Keratinocyte (primary cell): ENCODE results near the gene HECA. TPM values are rescaled to one million over a fixed set of nuclear protein-coding genes. Genes with fewer than 3 reads are reported as not detected.
A peak's percentile ranks its signal among the peaks of the same experiment; 100 is the strongest.

Source experiments
- DNase-seq: peaks from one replicate; pipeline ENCODE4 v3.0.0-alpha.2; 2011; ENCODE audit warnings: low read depth, missing footprints, low spot score
- FAIRE-seq: peaks from 2 replicates; lab custom pipeline; 2011; peaks lifted over from hg19 to GRCh38; lab: Jason Lieb, UNC
- H2AFZ ChIP-seq: 2 replicates; pipeline ENCODE4 v1.6.0; 2012; ENCODE audit warnings: low read length, control low read depth, inconsistent platforms; ENCODE audit not compliant: control insufficient read depth
- H3K27ac ChIP-seq: 2 replicates; pipeline ENCODE4 v1.5.1; 2011; ENCODE audit warnings: low read length; ENCODE audit not compliant: control insufficient read depth, insufficient read depth
- H3K27me3 ChIP-seq: 3 replicates; pipeline ENCODE4 v1.6.0; 2011; ENCODE audit warnings: low read length; ENCODE audit not compliant: control insufficient read depth, insufficient read depth; ENCODE audit errors: extremely low read depth
- H3K36me3 ChIP-seq, 2 experiments: 2 replicates in 1 of 2; 3 replicates in 1 of 2; pipeline ENCODE4 v1.5.1; 2011; ENCODE audit warnings: low read length in 2 of 2, mild to moderate bottlenecking in 1 of 2; ENCODE audit not compliant: control insufficient read depth in 2 of 2, insufficient read depth in 2 of 2; ENCODE audit errors: extremely low read depth in 1 of 2
- H3K4me1 ChIP-seq: 3 replicates; pipeline ENCODE4 v1.5.1; 2011; ENCODE audit warnings: low read length; ENCODE audit not compliant: control insufficient read depth, insufficient read depth; ENCODE audit errors: extremely low read depth
- H3K4me2 ChIP-seq: 3 replicates; pipeline ENCODE4 v1.6.0; 2011; ENCODE audit warnings: low read depth, low read length; ENCODE audit not compliant: control insufficient read depth, insufficient read depth; ENCODE audit errors: extremely low read depth
- H3K4me3 ChIP-seq, 3 experiments: fragments of 200-600 bp in 1 of 3; sonication (generic) in 1 of 3; 2 replicates in 2 of 3; 3 replicates in 1 of 3; pipeline ENCODE4 v1.5.1; 2011 to 2016; ENCODE audit warnings: low read length in 3 of 3, mild to moderate bottlenecking in 3 of 3, control low read depth in 2 of 3, inconsistent platforms in 1 of 3, low read depth in 1 of 3, mixed read lengths in 1 of 3, mixed run types in 1 of 3, moderate library complexity in 1 of 3; ENCODE audit not compliant: control insufficient read depth in 2 of 3, insufficient read depth in 2 of 3; ENCODE audit errors: extremely low read depth in 1 of 3
- H3K79me2 ChIP-seq: 2 replicates; pipeline ENCODE4 v1.6.0; 2012; ENCODE audit warnings: low read length; ENCODE audit not compliant: control insufficient read depth, insufficient read depth
- H3K9ac ChIP-seq: 3 replicates; pipeline ENCODE4 v1.6.0; 2011; ENCODE audit warnings: low read length; ENCODE audit not compliant: control insufficient read depth, insufficient read depth; ENCODE audit errors: extremely low read depth
- H3K9me1 ChIP-seq: 3 replicates; pipeline ENCODE4 v1.6.0; 2011; ENCODE audit warnings: low read length; ENCODE audit not compliant: control insufficient read depth, insufficient read depth; ENCODE audit errors: extremely low read depth
- H3K9me3 ChIP-seq: 2 replicates; pipeline ENCODE4 v1.5.1; 2012; ENCODE audit warnings: low read depth, low read length; ENCODE audit not compliant: control insufficient read depth
- H4K20me1 ChIP-seq: 3 replicates; pipeline ENCODE4 v1.6.0; 2011; ENCODE audit warnings: low read length; ENCODE audit not compliant: control insufficient read depth, insufficient read depth; ENCODE audit errors: extremely low read depth
- CTCF ChIP-seq, 3 experiments: IDR thresholded peaks in 1 of 3; conservative IDR thresholded peaks in 1 of 3; optimal IDR thresholded peaks in 1 of 3; 2 replicates in 2 of 3; 3 replicates in 1 of 3; pipeline versions ENCODE3 to v1.5.1; 2011; ENCODE audit warnings: low read length in 3 of 3, mild to moderate bottlenecking in 3 of 3, moderate library complexity in 2 of 3, control low read depth in 1 of 3, inconsistent platforms in 1 of 3; ENCODE audit not compliant: insufficient read depth in 2 of 3; ENCODE audit errors: extremely low read depth in 1 of 3
- EZH2 ChIP-seq: IDR thresholded peaks from one replicate; pipeline ENCODE4 v1.6.1; 2012; ENCODE audit warnings: inconsistent platforms, mild to moderate bottlenecking, low read length, moderate library complexity
- dilution Hi-C: fragments of 300-500 bp; cut with MboI; formaldehyde crosslinking; loops from one replicate; pipeline ENCODE4 v1.7.0; 2020; ENCODE audit warnings: low sequenced_read_pairs; ENCODE audit not compliant: extremely low pct_ligation_motif_present
- polyA plus RNA-seq, 5 experiments: library from polyadenylated mRNA; depleted of rRNA in 3 of 5; stranded (reverse) in 3 of 5; stranded (forward) in 1 of 5; unstranded in 1 of 5; fragments of >200 nt; gene quantifications; 1 replicate in 1 of 5; 2 replicates in 3 of 5; 3 replicates in 1 of 5; pipeline versions ENCODE4 v1.2.1 to v1.2.3, GENCODE V29; 2011 to 2012; ENCODE audit warnings: missing spikeins in 2 of 5, low read depth in 1 of 5, low replicate concordance in 1 of 5

The HECA gene
- polyA plus RNA-seq, 1 donor (not counting 4 experiments of a cell fraction or from before 2014, with no cell fraction given) = 12.3 TPM

GRCh38 chr6:139198529-139199288 lies 63.8 kb downstream of the HECA start:
- Histone ChIP-seq H3K36me3 (no peaks in the 10 kb centered on the region), H2AFZ (peak overlapping the region; percentile 20), H3K4me3 (no peak overlapping the region), H3K79me2 (no peaks in the 10 kb centered on the region), H3K9me3 (no peaks in the 10 kb centered on the region), H3K4me2 (no peak overlapping the region), H3K9ac (no peak overlapping the region), H3K27ac (no peak overlapping the region), H4K20me1 (no peaks in the 10 kb centered on the region), H3K27me3 (no peaks in the 10 kb centered on the region), H3K9me1 (no peaks in the 10 kb centered on the region), H3K4me1 (peaks cover 20% of the 10 kb centered on the region)
- dilution Hi-C loops = no loop called here
- FAIRE-seq = no peak
- DNase-seq = no peak
- TF ChIP-seq CTCF (optimal IDR thresholded peaks at IDR 0.05 in 1 of 3, IDR thresholded peaks at IDR 0.05 in 1 of 3, conservative IDR thresholded peaks at IDR 0.05 in 1 of 3; ENCODE audit: extremely low read depth in 1 of 3, insufficient read depth in 2 of 3, low read length in 3 of 3) (no peak), EZH2 (no peak)

- no peak overlapping the region for H2AFZ ChIP-seq
- no peaks in the 10 kb centered on the region for H3K9me3 ChIP-seq
- no peak overlapping the region for H3K9ac ChIP-seq
- no peak overlapping the region for H3K4me2 ChIP-seq
- DNase-seq (no peak), FAIRE-seq (no peak)
- no peaks in the 10 kb centered on the region for H3K9me1 ChIP-seq
- no peak overlapping the region for H3K4me3 ChIP-seq
- no peak overlapping the region for H3K27ac ChIP-seq
- H4K20me1 ChIP-seq = no peaks in the 10 kb centered on the region
- H3K4me1 ChIP-seq = peaks cover 6% of the 10 kb centered on the region
- dilution Hi-C loops = no loop called here
- H3K27me3 ChIP-seq = no peaks in the 10 kb centered on the region
- TF ChIP-seq EZH2 (no peak), CTCF (optimal IDR thresholded peaks at IDR 0.05 in 1 of 3, IDR thresholded peaks at IDR 0.05 in 1 of 3, conservative IDR thresholded peaks at IDR 0.05 in 1 of 3; ENCODE audit: extremely low read depth in 1 of 3, insufficient read depth in 2 of 3, low read length in 3 of 3) (no peak)
- H3K36me3 ChIP-seq = no peaks in the 10 kb centered on the region
- H3K79me2 ChIP-seq = no peaks in the 10 kb centered on the region
Measured at GRCh38 chr6:139201378-139201777, 66.5 kb downstream of the HECA start.
